A549 (cell line): ENCODE measurements around the gene TMEM238.

Source experiments
- BCL3 ChIP-seq: fragments of >200 bp; sonication (Bioruptor Twin); formaldehyde crosslinking; IDR thresholded peaks from 3 replicates; pipeline ENCODE4 v1.6.1; 2016
- CHD4 ChIP-seq: fragments of 200-600 bp; sonication (generic); IDR thresholded peaks from 2 replicates; pipeline ENCODE4 v1.6.1; 2016; ENCODE audit warnings: antibody characterized with exemption, mild to moderate bottlenecking, borderline replicate concordance
- CTCF ChIP-seq: fragments of >200 bp; sonication (Bioruptor Twin); formaldehyde crosslinking; IDR thresholded peaks from 3 replicates; pipeline ENCODE4 v1.5.1; 2016
- MAFK ChIP-seq: fragments of 450-650 bp; IDR thresholded peaks from 2 replicates; pipeline ENCODE4 v1.6.1; 2014; ENCODE audit not compliant: partially characterized antibody
- RAD21 ChIP-seq, 2 experiments: fragments of >200 bp in 1 of 2; sonication (Bioruptor Twin) in 1 of 2; formaldehyde crosslinking in 1 of 2; IDR thresholded peaks in 1 of 2; conservative IDR thresholded peaks in 1 of 2; 2 replicates in 1 of 2; 3 replicates in 1 of 2; pipeline ENCODE4 v1.6.1; 2012 to 2018; ENCODE audit warnings: inconsistent platforms in 1 of 2

GRCh38 chr19:55345101-55345817 lies 38.8 kb downstream of the TMEM238 start:
- TF ChIP-seq CHD4, result no peak
- TF ChIP-seq CTCF, result no peak
- no peak for TF ChIP-seq RAD21 (conservative IDR thresholded peaks at IDR 0.05 in 1 of 2, IDR thresholded peaks at IDR 0.05 in 1 of 2)
- TF ChIP-seq MAFK, result no peak
- no peak for TF ChIP-seq BCL3
